Stimulated activated CD4-positive, alpha-beta T cell treated with anti-CD3 and anti-CD28 coated beads, Interleukin-4, amount 100 ng/mL, for 48 hours (primary cell): Measurements from ENCODE around the gene CACNA2D3.
"Not testable (repeated sequence)": the region's sequence is repeated elsewhere in the genome, so short reads cannot be mapped to it uniquely, and the experiment has no call there.

Experiments used
- DNase-seq, 2 donors: peaks; one replicate each; pipeline ENCODE4 v3.0.0-alpha.2; 2020; ENCODE audit warnings: low read depth in 2 of 2

The CACNA2D3 gene

GRCh38 chr3:54573858-54574257 is 451.5 kb downstream of the CACNA2D3 start:
- DNase-seq, result no peak

- no peak for DNase-seq
Measured at GRCh38 chr3:54574906-54575617, 452.7 kb downstream of the CACNA2D3 start.

GRCh38 chr3:54575618-54575960 is 453.2 kb downstream of the CACNA2D3 start:
- no peak for DNase-seq

- DNase-seq, result no peak
Measured at GRCh38 chr3:54577313-54577712, 455.0 kb downstream of the CACNA2D3 start.

GRCh38 chr3:54578417-54578816 is 456.1 kb downstream of the CACNA2D3 start:
- DNase-seq, result no peak

GRCh38 chr3:54580453-54580852 is 458.1 kb downstream of the CACNA2D3 start:
- no peak for DNase-seq

GRCh38 chr3:54582424-54582823 is 460.1 kb downstream of the CACNA2D3 start:
- DNase-seq, result no peak

GRCh38 chr3:54591157-54591556 is 468.8 kb downstream of the CACNA2D3 start:
- no peak for DNase-seq

GRCh38 chr3:54593653-54594052 is 471.3 kb downstream of the CACNA2D3 start:
- no peak for DNase-seq

- no peak for DNase-seq
Measured at GRCh38 chr3:54596087-54596486, 473.7 kb downstream of the CACNA2D3 start.

GRCh38 chr3:54599716-54600115 is 477.4 kb downstream of the CACNA2D3 start:
- DNase-seq, result no peak

- no peak for DNase-seq
Measured at GRCh38 chr3:54600441-54601204, 478.3 kb downstream of the CACNA2D3 start.

GRCh38 chr3:54604495-54604894 is 482.1 kb downstream of the CACNA2D3 start:
- no peak for DNase-seq

- no peak for DNase-seq
Measured at GRCh38 chr3:54608041-54608440, 485.7 kb downstream of the CACNA2D3 start.

- DNase-seq, result no peak
Measured at GRCh38 chr3:54619053-54619452, 496.7 kb downstream of the CACNA2D3 start.

- no peak for DNase-seq
Measured at GRCh38 chr3:54619531-54619930, 497.2 kb downstream of the CACNA2D3 start.

GRCh38 chr3:54621184-54621583 is 498.8 kb downstream of the CACNA2D3 start:
- no peak for DNase-seq

- DNase-seq, result no peak
Measured at GRCh38 chr3:54622678-54623077, 500.3 kb downstream of the CACNA2D3 start.

- no peak for DNase-seq
Measured at GRCh38 chr3:54625805-54626787, 503.7 kb downstream of the CACNA2D3 start.

- DNase-seq, result no peak
Measured at GRCh38 chr3:54628888-54629441, 506.6 kb downstream of the CACNA2D3 start.

GRCh38 chr3:54630101-54630623 is 507.8 kb downstream of the CACNA2D3 start:
- DNase-seq, result no peak

- not testable (repeated sequence) for DNase-seq
Measured at GRCh38 chr3:54631001-54631400, 508.6 kb downstream of the CACNA2D3 start.
